DMS 273 (cell line): ENCODE results near the gene RNF148.

Experiments
- DNase-seq: peaks from one replicate; lab custom pipeline; 2025; ENCODE audit not compliant: unreplicated experiment; lab: John Stamatoyannopoulos, UW

RNF148 gene, protein sequence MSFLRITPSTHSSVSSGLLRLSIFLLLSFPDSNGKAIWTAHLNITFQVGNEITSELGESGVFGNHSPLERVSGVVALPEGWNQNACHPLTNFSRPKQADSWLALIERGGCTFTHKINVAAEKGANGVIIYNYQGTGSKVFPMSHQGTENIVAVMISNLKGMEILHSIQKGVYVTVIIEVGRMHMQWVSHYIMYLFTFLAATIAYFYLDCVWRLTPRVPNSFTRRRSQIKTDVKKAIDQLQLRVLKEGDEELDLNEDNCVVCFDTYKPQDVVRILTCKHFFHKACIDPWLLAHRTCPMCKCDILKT

DNA sequence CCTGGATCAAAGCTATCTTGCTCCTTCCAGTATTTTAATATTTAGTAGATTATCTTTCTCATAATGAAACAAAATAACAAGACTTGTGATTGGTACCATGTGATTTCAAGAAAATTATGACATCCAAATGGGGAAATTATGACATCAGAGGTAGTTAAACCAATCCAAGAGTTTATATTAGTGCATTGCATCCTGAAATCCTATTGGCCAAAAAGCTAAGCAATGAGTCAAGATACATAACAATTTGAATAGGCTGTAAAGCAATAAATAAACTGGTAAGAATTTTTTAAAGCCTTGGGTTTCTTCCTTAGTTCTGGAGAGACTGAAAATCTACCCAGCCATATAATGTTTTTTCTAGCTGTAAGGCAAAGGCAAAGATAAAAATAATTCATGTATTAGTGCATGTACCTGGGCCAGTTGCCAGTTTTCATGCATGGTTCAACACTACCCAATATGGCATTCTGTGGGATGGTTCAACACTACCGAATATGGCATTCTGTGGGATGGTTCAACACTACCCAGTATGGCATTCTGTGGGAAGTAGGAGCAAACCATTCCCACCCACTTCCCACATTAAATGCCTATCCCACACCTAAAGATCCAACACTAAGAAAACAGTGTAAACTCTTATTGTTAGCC is at the start of gene RNF148:
Gene RNF148 (minus strand): TSS at position 51 of the 639 bp plus-strand sequence. CDS start 172 bp downstream, outside the sequence.
- no peak for DNase-seq

DNA sequence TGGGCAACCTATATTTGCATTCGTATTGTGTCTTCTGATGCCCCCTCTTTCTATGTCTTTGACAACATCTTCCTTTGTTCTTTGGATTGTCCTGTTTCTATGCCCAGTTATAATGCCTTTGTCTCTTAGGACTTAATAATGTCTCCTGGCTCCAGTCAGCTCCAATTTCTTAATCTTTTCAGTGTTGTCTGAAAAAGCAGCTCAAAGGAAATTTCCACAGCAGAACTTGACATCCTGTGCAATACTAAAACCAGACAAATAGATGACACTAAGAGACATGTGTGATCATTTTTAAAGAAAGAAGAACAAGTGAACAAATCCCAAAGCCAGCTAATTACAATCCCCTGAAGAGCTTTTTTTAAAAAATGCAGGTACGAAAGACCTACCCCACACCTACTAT is 47.7 kb upstream of the RNF148 start:
- DNase-seq, result no peak

GRCh38 chr7:122748195-122748594 is 45.5 kb upstream of the RNF148 start:
- DNase-seq, result no peak

- no peak for DNase-seq
These were observed 44.2 kb upstream of the RNF148 start for GRCh38 chr7:122746948-122747347.

GRCh38 chr7:122743211-122743610 is 40.5 kb upstream of the RNF148 start:
- no peak for DNase-seq

GRCh38 chr7:122738947-122739346 is 36.2 kb upstream of the RNF148 start:
- DNase-seq, result no peak

GRCh38 chr7:122736183-122736582 is 33.5 kb upstream of the RNF148 start:
- DNase-seq, result no peak

DNA sequence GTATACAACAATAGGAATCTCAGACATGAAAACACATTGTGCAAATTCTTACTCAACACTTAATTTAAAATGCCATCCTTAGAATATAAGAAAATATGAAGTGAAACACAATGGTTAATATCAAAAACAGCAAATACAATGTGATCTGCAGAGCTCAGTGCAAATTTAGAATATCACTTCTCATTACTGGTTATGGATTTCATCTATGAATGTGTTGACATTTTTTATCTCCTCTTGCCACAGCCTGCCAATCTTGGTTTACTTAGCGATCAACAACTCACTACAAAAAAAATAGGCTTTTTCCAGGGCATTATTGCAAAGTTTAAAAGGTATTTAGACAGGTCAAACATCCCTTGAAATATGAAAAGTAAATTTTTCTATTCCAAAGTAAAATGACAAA is 25.0 kb upstream of the RNF148 start:
- no peak for DNase-seq

DNA sequence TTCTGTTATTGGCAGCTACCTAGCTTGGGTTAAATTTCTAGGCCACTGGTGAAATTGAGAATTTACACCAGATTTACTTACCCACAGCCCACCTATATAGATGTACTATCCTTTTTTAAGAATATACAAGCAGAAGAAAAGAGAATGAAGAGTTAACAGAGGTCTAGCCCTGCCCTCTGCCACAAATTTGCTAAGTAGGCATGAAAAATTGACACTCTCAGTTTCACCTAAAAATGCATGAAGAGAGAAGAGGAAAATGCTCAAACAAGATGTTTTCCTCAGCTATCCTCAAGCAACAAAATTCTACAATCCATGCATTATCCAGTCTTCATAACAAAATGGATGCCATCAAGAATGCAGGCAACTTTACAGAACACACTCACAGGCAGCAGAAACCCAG is 24.6 kb upstream of the RNF148 start:
- DNase-seq, result no peak

- no peak for DNase-seq
These were observed 24.2 kb upstream of the RNF148 start for GRCh38 chr7:122726881-122727280.

- DNase-seq, result no peak
These were observed 21.6 kb upstream of the RNF148 start for GRCh38 chr7:122724366-122724765.

DNA sequence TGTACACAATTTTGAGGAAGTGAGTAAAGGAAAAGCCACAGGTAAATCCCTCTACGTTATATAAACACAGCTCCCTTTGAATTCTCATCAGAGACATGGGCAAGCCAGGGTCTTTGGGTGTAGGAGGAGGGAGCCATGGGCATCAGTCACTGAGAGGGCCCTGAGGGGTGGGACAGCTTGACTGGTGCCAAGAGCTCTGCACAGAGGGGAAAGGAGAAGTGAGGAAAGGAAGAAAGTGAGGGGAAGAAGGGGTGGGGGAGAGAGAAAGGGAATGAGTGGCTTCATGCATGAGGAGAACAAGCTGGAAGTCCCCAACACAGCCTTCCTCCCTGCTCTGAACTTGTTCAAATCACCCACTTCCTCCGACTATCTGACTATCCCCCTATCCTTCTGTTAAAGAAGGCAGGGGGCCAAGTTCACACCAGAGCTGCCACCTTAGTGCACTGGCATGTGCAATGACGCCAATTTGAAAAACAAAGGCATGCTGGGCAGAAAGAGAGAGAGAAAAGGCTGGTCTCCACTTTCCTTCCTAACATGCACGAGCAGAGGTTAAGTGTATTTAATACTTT is 16.4 kb upstream of the RNF148 start:
- no peak for DNase-seq

DNA sequence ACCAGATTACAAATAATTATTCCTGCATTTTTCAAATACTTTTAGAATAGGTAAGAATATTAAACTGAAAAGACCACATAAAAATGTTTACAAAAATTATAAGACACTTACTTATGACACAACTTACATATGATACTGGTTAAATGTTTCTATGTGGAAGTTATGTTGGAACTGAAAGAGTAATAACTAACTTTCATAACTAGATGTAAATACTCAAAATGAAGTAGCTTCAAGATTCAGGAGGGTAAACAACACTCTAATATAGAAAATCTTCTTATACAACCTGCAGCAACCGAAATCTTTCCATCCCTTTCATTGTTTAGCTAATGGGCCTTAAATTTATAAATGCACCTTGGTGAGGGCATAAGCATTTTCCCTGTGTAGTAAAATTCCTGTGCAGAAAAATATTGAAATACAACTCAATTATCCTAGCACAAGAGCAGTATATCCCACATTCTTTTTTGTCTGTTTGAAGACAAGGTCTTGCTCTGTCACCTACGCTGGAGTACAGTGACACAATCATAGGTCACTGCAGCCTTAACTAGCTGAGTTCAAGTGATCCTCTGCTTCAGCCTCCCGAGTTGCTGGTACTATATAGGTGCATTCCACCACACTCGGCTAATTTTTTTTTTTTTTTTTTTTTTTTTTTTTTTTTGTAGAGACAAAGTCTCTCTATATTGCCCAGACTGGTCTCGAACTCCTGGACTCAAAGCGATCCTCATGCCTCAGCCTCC is 14.8 kb upstream of the RNF148 start:
- no peak for DNase-seq

GRCh38 chr7:122715183-122715582 is 12.5 kb upstream of the RNF148 start:
- DNase-seq, result no peak

DNA sequence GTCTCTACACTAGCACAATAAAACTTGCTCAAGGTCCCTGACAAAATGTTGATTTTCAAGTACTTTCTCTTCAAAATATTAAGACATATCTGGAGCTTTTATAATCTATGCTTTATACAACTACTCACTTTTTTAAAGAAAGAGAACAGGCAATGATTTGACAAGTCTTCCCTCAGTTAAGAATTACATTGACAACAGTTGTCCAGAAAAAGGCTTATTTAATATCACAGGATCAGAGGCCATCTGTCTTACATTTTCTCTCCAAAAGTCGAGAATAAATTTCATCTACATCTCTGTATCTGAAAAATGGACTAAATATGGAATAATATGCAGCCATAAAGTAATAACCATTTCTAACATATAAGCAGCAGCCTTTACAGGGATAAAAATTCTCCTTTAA is 8.2 kb upstream of the RNF148 start:
- DNase-seq, result no peak

DNA sequence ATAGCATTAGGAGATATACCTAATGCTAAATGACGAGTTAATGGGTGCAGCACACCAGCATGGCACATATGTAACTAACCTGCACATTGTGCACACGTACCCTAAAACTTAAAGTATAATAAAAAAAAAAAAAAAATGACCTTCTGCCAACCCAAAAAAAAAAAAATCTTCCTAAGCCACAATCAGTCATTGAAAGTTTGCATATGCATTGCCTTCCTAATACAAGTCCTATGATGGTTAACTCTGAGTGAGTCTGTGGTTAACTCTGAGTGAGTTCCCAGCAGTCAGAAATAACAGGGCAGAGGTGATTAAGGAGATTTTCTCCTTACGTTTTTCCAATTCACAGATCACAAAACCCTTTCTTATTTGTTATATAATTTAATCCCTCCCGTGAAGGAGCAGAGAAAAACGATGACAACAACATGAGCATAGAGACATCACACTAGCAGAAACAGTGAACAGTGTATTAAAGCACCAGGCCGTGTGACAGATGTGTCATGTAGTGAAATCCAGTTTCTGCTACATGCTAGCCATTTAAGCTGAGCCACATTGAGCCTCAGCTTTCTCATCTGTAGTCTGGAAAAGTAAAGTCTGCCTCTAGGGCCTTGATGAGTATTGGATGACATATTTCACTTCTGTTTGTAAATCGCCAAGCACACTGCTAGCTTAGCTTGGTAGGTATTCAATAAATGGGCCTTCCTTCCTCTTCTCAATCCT is 7.4 kb upstream of the RNF148 start:
- DNase-seq, result no peak

DNA sequence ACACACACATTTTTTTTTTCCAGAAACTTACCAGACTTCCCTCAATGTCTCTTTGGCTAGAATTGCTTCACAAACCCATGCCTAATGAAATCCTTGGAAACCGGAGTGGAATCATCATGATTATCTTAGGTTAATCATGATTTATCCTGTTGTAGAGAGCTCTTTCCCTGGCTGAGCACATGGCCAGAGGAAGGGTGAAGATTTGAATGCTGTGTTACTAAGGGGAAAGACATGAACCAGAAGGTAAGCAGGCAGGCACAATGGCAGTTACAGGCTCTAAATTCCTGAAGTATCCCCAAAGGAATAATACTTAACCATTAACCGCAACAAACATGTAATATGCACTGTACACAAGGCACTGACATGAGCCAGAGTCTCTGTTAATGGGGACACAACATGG is 4.1 kb upstream of the RNF148 start:
- DNase-seq, result no peak

GRCh38 chr7:122699017-122699416 is 3.7 kb downstream of the RNF148 start, which contains the start of gene RNF133:
Gene RNF133 (minus strand): TSS chr7:122699117. CDS start chr7:122698918, 199 bp downstream.
- DNase-seq, result no peak

- no peak for DNase-seq
These were observed 6.9 kb downstream of the RNF148 start for GRCh38 chr7:122695816-122696215.

- no peak for DNase-seq
These were observed 8.0 kb downstream of the RNF148 start for GRCh38 chr7:122694697-122695096.

DNA sequence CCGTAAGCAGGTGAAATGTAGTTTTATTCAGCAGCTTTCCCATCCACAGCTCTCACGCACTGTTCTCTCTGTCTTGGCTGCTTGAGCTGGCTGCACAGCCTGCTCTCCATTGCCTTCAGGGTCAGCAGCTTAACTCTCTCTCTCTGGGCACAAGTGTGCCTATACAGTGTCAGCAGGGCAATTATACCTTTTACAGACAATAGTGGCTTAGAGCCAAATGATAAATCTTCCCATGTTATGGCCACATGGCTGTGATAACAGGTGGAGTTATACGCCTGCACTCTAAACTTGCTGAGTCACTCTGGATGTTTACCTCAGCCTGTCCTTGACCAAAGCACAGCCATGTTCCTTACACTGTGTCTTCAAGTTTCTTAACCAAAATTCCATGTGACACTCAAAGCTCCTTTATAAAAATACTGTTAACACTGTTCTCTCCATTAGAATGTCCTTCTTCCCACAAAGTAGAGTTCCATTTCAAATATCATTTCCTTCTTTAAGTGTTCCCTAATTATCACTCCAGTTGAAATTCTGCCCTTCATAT is 9.9 kb downstream of the RNF148 start:
- DNase-seq, result no peak
